ENCODE measurements around the gene GRIN2C. TPM values are rescaled to one million over a fixed set of nuclear protein-coding genes. Genes with fewer than 3 reads are reported as not detected.

Gene GRIN2C
- total and polyA plus RNA-seq, 2 of the 4 experiments (the other 2 are of a cell fraction): 0.22 TPM; not detected in 1

GRCh38 chr17:74798239-74798707 is 61.4 kb downstream of the GRIN2C start:
- dilution Hi-C loops (cut with HindIII; ENCODE audit: low sequenced_read_pairs, unreplicated experiment): no loop called here
- Histone ChIP-seq H3K79me1 (ENCODE audit: low read depth in 1 of 2, low read length in 2 of 2) (no peaks in the 10 kb centered on the region), H2AK5ac (ENCODE audit: low read depth, low read length) (no peak overlapping the region), H4K8ac (ENCODE audit: low read depth in 2 of 2, low read length in 2 of 2) (no peak overlapping the region), H3K4me2 (ENCODE audit: low read depth, low read length) (no peak overlapping the region), H2BK15ac (ENCODE audit: low read depth, low read length) (no peak overlapping the region), H2BK5ac (ENCODE audit: low read depth, low read length, poor library complexity, severe bottlenecking) (no peak overlapping the region), H2BK20ac (ENCODE audit: low read depth, low read length) (no peak overlapping the region), H3K36me3 (ENCODE audit: control insufficient read depth, insufficient read depth, low read length) (peaks cover 43% of the 10 kb centered on the region), H4K91ac (ENCODE audit: insufficient read depth, low read depth, low read length) (no peak overlapping the region), H3K56ac (ENCODE audit: extremely low read depth, insufficient read depth, low read length) (no peak overlapping the region), H2AFZ (replicated peaks; ENCODE audit: low read length, poor library complexity) (peak overlapping the region; percentile 28), H3K4me1 (ENCODE audit: control insufficient read depth, insufficient read depth, low read length) (no peaks in the 10 kb centered on the region), H4K20me1 (ENCODE audit: insufficient read depth, low read length) (no peaks in the 10 kb centered on the region), H3K9me1 (ENCODE audit: insufficient read depth, low read length) (no peaks in the 10 kb centered on the region), H3K27ac (ENCODE audit: insufficient read depth, low read length) (no peak overlapping the region), H3K9me3 (ENCODE audit: control insufficient read depth, insufficient read depth, low read length) (no peaks in the 10 kb centered on the region), H2AK9ac (replicated peaks; ENCODE audit: low read depth, low read length, poor library complexity) (no peak overlapping the region), H3K27me3 (ENCODE audit: control insufficient read depth, insufficient read depth, low read length) (no peaks in the 10 kb centered on the region), H3K14ac (replicated peaks; ENCODE audit: low read depth, low read length) (no peak overlapping the region), H3K18ac (ENCODE audit: low read depth, low read length) (no peak overlapping the region), H3K9ac (ENCODE audit: low read depth, low read length) (no peak overlapping the region), H4K5ac (ENCODE audit: low read depth, low read length) (no peak overlapping the region), H3K23ac (ENCODE audit: low read depth, low read length) (no peak overlapping the region), H3K4me3 (ENCODE audit: insufficient read depth, low read depth, low read length) (no peak overlapping the region), H3K4ac (ENCODE audit: low read depth, low read length) (no peak overlapping the region), H2BK120ac (ENCODE audit: low read depth, low read length) (no peak overlapping the region)
- WGBS, 2 experiments (ENCODE audit: extremely low coverage in 2 of 2, insufficient read length in 1 of 2): 94% methylated on average over 3 of the region's 8 CpGs; no CpG with 5 or more reads in 1 of the 2 experiments
- BruUV-seq (replicated peaks): no TSS peak
- in situ Hi-C loops (cut with MboI; ENCODE audit: low sequenced_read_pairs): no loop called here
- peak; percentile 36 for DNase-seq
- intact Hi-C loops (cut with micrococcal nuclease): no loop called here
- ATAC-seq (ENCODE audit: low read depth): peak; percentile 66
- TF ChIP-seq RAD21 (IDR thresholded peaks at IDR 0.05; ENCODE audit: low read length) (no peak), BHLHE40 (IDR thresholded peaks at IDR 0.05; ENCODE audit: low read depth, low read length) (no peak), FOS (IDR thresholded peaks at IDR 0.05; ENCODE audit: low read depth, low read length) (peak; percentile 14; the same call in 1 of the 2 replicates), CHD1 (IDR thresholded peaks at IDR 0.05; ENCODE audit: low read depth, low read length) (no peak), NFE2L2 (IDR thresholded peaks at IDR 0.05; ENCODE audit: low read depth, low read length) (no peak), POLR2A (IDR thresholded peaks at IDR 0.05; ENCODE audit: low read depth, low read length) (no peak), SMC3 (IDR thresholded peaks at IDR 0.05; ENCODE audit: low read depth, low read length) (no peak)
- ChIA-PET CTCF (no interaction called here), POLR2A (ENCODE audit: unreplicated experiment) (no interaction called here)

Measured in IMR-90 (cell line).